GM13976 (cell line): ENCODE results near the gene ATP10B.

ENCODE experiments used
- DNase-seq: peaks from one replicate; pipeline ENCODE4 v3.0.0; 2012; ENCODE audit warnings: low spot score
- CTCF ChIP-seq: IDR thresholded peaks from 2 replicates; pipeline ENCODE4 v1.5.1; 2012; ENCODE audit warnings: borderline replicate concordance, mild to moderate bottlenecking; ENCODE audit not compliant: insufficient read depth; ENCODE audit errors: extremely low read depth, missing control alignments, control extremely low read depth
- in situ Hi-C: fragments of 300-500 bp; cut with MboI; formaldehyde crosslinking; loops from one replicate; pipeline ENCODE4 v1.12.0; 2022; ENCODE audit warnings: low sequenced_read_pairs, mixed read lengths, inconsistent platforms; ENCODE audit not compliant: unreplicated experiment

Gene ATP10B

GRCh38 chr5:160605266-160605665 lies 246.7 kb downstream of the ATP10B start:
- DNase-seq, result no peak
- in situ Hi-C loops, result no loop called here
- TF ChIP-seq CTCF, result no peak

GRCh38 chr5:160604484-160604883 lies 247.5 kb downstream of the ATP10B start:
- DNase-seq, result no peak
- in situ Hi-C loops, result no loop called here

GRCh38 chr5:160602744-160603143 lies 249.3 kb downstream of the ATP10B start:
- no peak for TF ChIP-seq CTCF
- no peak for DNase-seq
- in situ Hi-C loops, result no loop called here

More at GRCh38 chr5:160604484-160604883, 247.5 kb downstream of the ATP10B start:
- TF ChIP-seq CTCF, result no peak

- DNase-seq, result no peak
- in situ Hi-C loops, result no loop called here
- no peak for TF ChIP-seq CTCF
Measured at GRCh38 chr5:160601046-160601445, 251.0 kb downstream of the ATP10B start.

GRCh38 chr5:160573318-160573717 lies 278.7 kb downstream of the ATP10B start:
- no peak for TF ChIP-seq CTCF
- in situ Hi-C loops, result no loop called here
- no peak for DNase-seq

GRCh38 chr5:160567031-160567705 lies 284.8 kb downstream of the ATP10B start:
- in situ Hi-C loops, result no loop called here
- no peak for TF ChIP-seq CTCF
- no peak for DNase-seq
